K562 (cell line): ENCODE results near the gene MCU. TPM values are rescaled to one million over a fixed set of nuclear protein-coding genes. Genes with fewer than 3 reads are reported as not detected.

ENCODE experiments used
- AFF1 ChIP-seq, 2 experiments: fragments of 450-650 bp; IDR thresholded peaks; 2 replicates each; pipeline ENCODE4 v1.6.1; 2018; ENCODE audit warnings: mild to moderate bottlenecking in 2 of 2, low read depth in 1 of 2; ENCODE audit not compliant: partially characterized antibody in 2 of 2
- CBX8 ChIP-seq: fragments of 200-600 bp; sonication (generic); IDR thresholded peaks from 2 replicates; pipeline ENCODE4 v1.6.1; 2012; ENCODE audit warnings: borderline replicate concordance, mixed run types, low read depth, mild to moderate bottlenecking, moderate library complexity, mixed read lengths, low read length, control low read depth, inconsistent platforms; ENCODE audit not compliant: poor library complexity, severe bottlenecking; ENCODE audit errors: extremely low read depth
- E2F5 ChIP-seq: sonication (generic); formaldehyde crosslinking; IDR thresholded peaks from 2 replicates; pipeline ENCODE4 v1.8.0; 2022; ENCODE audit warnings: mild to moderate bottlenecking, missing genetic modification reagents
- JUND ChIP-seq, 2 experiments: IDR thresholded peaks; 2 replicates in 1 of 2; 3 replicates in 1 of 2; pipeline ENCODE4 v1.6.1; 2011; ENCODE audit warnings: borderline replicate concordance in 2 of 2, low read depth in 2 of 2, low read length in 2 of 2, improper control_type of control experiment in 1 of 2, missing biosample characterization in 1 of 2, missing genetic modification characterization in 1 of 2, missing genetic modification reagents in 1 of 2
- MXI1 ChIP-seq: IDR thresholded peaks from 2 replicates; pipeline ENCODE4 v1.6.1; 2011; ENCODE audit warnings: low read depth, mild to moderate bottlenecking, improper control_type of control experiment, low read length
- SNRNP70 ChIP-seq: fragments of 200-400 bp; formaldehyde crosslinking; optimal IDR thresholded peaks from 2 replicates; pipeline ENCODE3; 2017; ENCODE audit warnings: low read depth, low read length
- ZC3H8 ChIP-seq: fragments of 450-650 bp; IDR thresholded peaks from 2 replicates; pipeline ENCODE4 v1.6.1; 2017
- ZNF3 ChIP-seq: fragments of 250-450 bp; sonication (Bioruptor Pico); IDR thresholded peaks from 2 replicates; pipeline ENCODE4 v1.5.0; 2021; ENCODE audit warnings: mild to moderate bottlenecking, moderate library complexity
- ZNF318 ChIP-seq, 2 experiments: fragments of 450-650 bp; IDR thresholded peaks; 2 replicates each; pipeline ENCODE4 v1.6.1; 2016; ENCODE audit warnings: mild to moderate bottlenecking in 2 of 2, borderline replicate concordance in 1 of 2, low read depth in 1 of 2, moderate library complexity in 1 of 2
- polyA plus RNA-seq, 8 experiments: library from polyadenylated mRNA; depleted of rRNA in 4 of 8; stranded (reverse) in 5 of 8; unstranded in 3 of 8; fragments of >200 nt; fragmentation: Nextera tagmentation in 2 of 8; fragmentation: Illumina TruSeq in 1 of 8; extraction: Ambion mirVana in 2 of 8; extraction: Trizol in 1 of 8; gene quantifications; 2 replicates each; pipeline versions ENCODE4 v1.2.1 to v1.2.3, GENCODE V29; 2011 to 2014; ENCODE audit warnings: inconsistent platforms in 1 of 8, missing spikeins in 1 of 8
- total RNA-seq, 7 experiments: library from RNA; depleted of rRNA in 6 of 7; stranded (reverse); fragments of >200 nt in 6 of 7; fragmentation: Illumina TruSeq in 2 of 7; extraction: Trizol in 2 of 7; gene quantifications; 2 replicates each; pipeline versions ENCODE4 v1.2.1 to v1.2.3, GENCODE V29; 2011 to 2021; ENCODE audit warnings: low replicate concordance in 1 of 7
- TF ChIP-seq, protein P1 (sequence below): sonication (generic); formaldehyde crosslinking; IDR thresholded peaks from 2 replicates; pipeline ENCODE4 v1.8.1; 2022; ENCODE audit warnings: missing genetic modification reagents

MCU gene
- total and polyA plus RNA-seq, 9 of the 15 experiments (the other 6 are each of a cell fraction or from before 2014, with no cell fraction given), result 8.2 to 88.8 (median 21.3) TPM

- TF ChIP-seq ZNF318 (IDR thresholded peaks at IDR 0.05; ENCODE audit: borderline replicate concordance in 1 of 2, low read depth in 1 of 2) (0 out of 4 replicates have a peak, but pooled peaks of 1 of the 2 experiments have one; percentile 31), MXI1 (no peak), SNRNP70 (no peak), E2F5 (CRISPR knock-in tag) (no peak), JUND (IDR thresholded peaks at IDR 0.05; ENCODE audit: borderline replicate concordance, low read depth, low read length) (peak; percentile 56; the same call in 1 of the 2 replicates), JUND (tag; IDR thresholded peaks at IDR 0.05; ENCODE audit: borderline replicate concordance, low read depth, low read length) (peak; percentile 64; the same call in 2 of the 3 replicates), CBX8 (no peak), ZNF3 (CRISPR knock-in tag) (no peak), ZC3H8 (no peak), AFF1 (IDR thresholded peaks at IDR 0.05; ENCODE audit: low read depth in 1 of 2, partially characterized antibody in 2 of 2) (no peak)
- TF ChIP-seq, protein P1, sequence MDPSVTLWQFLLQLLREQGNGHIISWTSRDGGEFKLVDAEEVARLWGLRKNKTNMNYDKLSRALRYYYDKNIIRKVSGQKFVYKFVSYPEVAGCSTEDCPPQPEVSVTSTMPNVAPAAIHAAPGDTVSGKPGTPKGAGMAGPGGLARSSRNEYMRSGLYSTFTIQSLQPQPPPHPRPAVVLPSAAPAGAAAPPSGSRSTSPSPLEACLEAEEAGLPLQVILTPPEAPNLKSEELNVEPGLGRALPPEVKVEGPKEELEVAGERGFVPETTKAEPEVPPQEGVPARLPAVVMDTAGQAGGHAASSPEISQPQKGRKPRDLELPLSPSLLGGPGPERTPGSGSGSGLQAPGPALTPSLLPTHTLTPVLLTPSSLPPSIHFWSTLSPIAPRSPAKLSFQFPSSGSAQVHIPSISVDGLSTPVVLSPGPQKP (CRISPR knock-in tag), result no peak
Observed at GRCh38 chr10:72800000-72800740, 108.2 kb downstream of the MCU start (continued).
